HG03135 (cell line): ENCODE data around the gene VKORC1.
"Not testable (repeated sequence)": the region's sequence is repeated elsewhere in the genome, so short reads cannot be mapped to it uniquely, and the experiment has no call there.

Experiments used
- ATAC-seq: cut with Tn5 transposase; IDR thresholded peaks from one replicate; pipeline ENCODE4 v1.9.1; 2021; ENCODE audit warnings: mild to moderate bottlenecking, moderate library complexity; ENCODE audit not compliant: unreplicated experiment

Gene VKORC1

GRCh38 chr16:31094424-31095120 lies at the start of gene VKORC1:
Gene VKORC1, minus strand, starts transcription at chr16:31094797. Its CDS starts 68 bp downstream, at chr16:31094729.
- peak; percentile 75 for ATAC-seq

- no peak for ATAC-seq
Observed at GRCh38 chr16:31143694-31144148, 49.1 kb upstream of the VKORC1 start.

GRCh38 chr16:31143011-31143693 lies 48.6 kb upstream of the VKORC1 start:
- no peak for ATAC-seq

- ATAC-seq: peak; percentile 91
Observed at GRCh38 chr16:31142109-31143010, 47.8 kb upstream of the VKORC1 start.

GRCh38 chr16:31141489-31142108 lies 47.0 kb upstream of the VKORC1 start:
- ATAC-seq: peak; percentile 3

GRCh38 chr16:31141071-31141469 lies 46.5 kb upstream of the VKORC1 start:
- not testable (repeated sequence) for ATAC-seq

- ATAC-seq: no peak
Observed at GRCh38 chr16:31138621-31139578, 44.3 kb upstream of the VKORC1 start.

GRCh38 chr16:31136822-31137499 lies 42.4 kb upstream of the VKORC1 start:
- not testable (repeated sequence) for ATAC-seq

GRCh38 chr16:31136287-31136662 lies 41.7 kb upstream of the VKORC1 start:
- ATAC-seq: no peak

- ATAC-seq: no peak
Observed at GRCh38 chr16:31135535-31136286, 41.1 kb upstream of the VKORC1 start, which contains the start of gene PRSS8. Gene PRSS8, minus strand, starts transcription at chr16:31135727. Its CDS starts 229 bp downstream, at chr16:31135498.

GRCh38 chr16:31134625-31135534 lies 40.3 kb upstream of the VKORC1 start:
- ATAC-seq: no peak

GRCh38 chr16:31134091-31134571 lies 39.5 kb upstream of the VKORC1 start:
- no peak for ATAC-seq

GRCh38 chr16:31133046-31133501 lies 38.5 kb upstream of the VKORC1 start:
- ATAC-seq: no peak

GRCh38 chr16:31132303-31132979 lies 37.8 kb upstream of the VKORC1 start:
- ATAC-seq: no peak

GRCh38 chr16:31131841-31132271 lies 37.3 kb upstream of the VKORC1 start:
- ATAC-seq: no peak

- no peak for ATAC-seq
Observed at GRCh38 chr16:31131416-31131815, 36.8 kb upstream of the VKORC1 start.
